ENCODE data around the gene TNFAIP8L1.

TNFAIP8L1 gene

GRCh38 chr19:4609878-4610511, 29.3 kb upstream of the TNFAIP8L1 start:
- no peak for DNase-seq (ENCODE audit: low read depth)

- no peak for DNase-seq (ENCODE audit: low read depth)
Observed at GRCh38 chr19:4613254-4613751, 26.0 kb upstream of the TNFAIP8L1 start.

- DNase-seq (ENCODE audit: low read depth), result no peak
Observed at GRCh38 chr19:4618019-4618418, 21.3 kb upstream of the TNFAIP8L1 start.

GRCh38 chr19:4619668-4620294, 19.5 kb upstream of the TNFAIP8L1 start:
- no peak for DNase-seq (ENCODE audit: low read depth)

GRCh38 chr19:4620675-4621074, 18.6 kb upstream of the TNFAIP8L1 start:
- no peak for DNase-seq (ENCODE audit: low read depth)

GRCh38 chr19:4622695-4623421, 16.5 kb upstream of the TNFAIP8L1 start:
- DNase-seq (ENCODE audit: low read depth), result no peak

- no peak for DNase-seq (ENCODE audit: low read depth)
Observed at GRCh38 chr19:4624301-4624700, 15.0 kb upstream of the TNFAIP8L1 start.

- DNase-seq (ENCODE audit: low read depth), result no peak
Observed at GRCh38 chr19:4624733-4625362, 14.5 kb upstream of the TNFAIP8L1 start.

GRCh38 chr19:4633140-4633967, 6.0 kb upstream of the TNFAIP8L1 start:
- no peak for DNase-seq (ENCODE audit: low read depth)

GRCh38 chr19:4635754-4636116, 3.6 kb upstream of the TNFAIP8L1 start:
- DNase-seq (ENCODE audit: low read depth), result no peak

- DNase-seq (ENCODE audit: low read depth), result peak; percentile 49
Observed at GRCh38 chr19:4636151-4636717, 3.1 kb upstream of the TNFAIP8L1 start.

GRCh38 chr19:4636761-4637160, 2.6 kb upstream of the TNFAIP8L1 start:
- no peak for DNase-seq (ENCODE audit: low read depth)

GRCh38 chr19:4638317-4638716, 999 bp upstream of the TNFAIP8L1 start:
- DNase-seq (ENCODE audit: low read depth), result no peak

GRCh38 chr19:4639531-4640246, 373 bp downstream of the TNFAIP8L1 start:
- no peak for DNase-seq (ENCODE audit: low read depth)

- no peak for DNase-seq (ENCODE audit: low read depth)
Observed at GRCh38 chr19:4640247-4641000, 1.1 kb downstream of the TNFAIP8L1 start.

GRCh38 chr19:4641132-4641531, 1.8 kb downstream of the TNFAIP8L1 start:
- no peak for DNase-seq (ENCODE audit: low read depth)

- DNase-seq (ENCODE audit: low read depth), result no peak
Observed at GRCh38 chr19:4642625-4643024, 3.3 kb downstream of the TNFAIP8L1 start.

- no peak for DNase-seq (ENCODE audit: low read depth)
Observed at GRCh38 chr19:4645718-4646117, 6.4 kb downstream of the TNFAIP8L1 start.

GRCh38 chr19:4647676-4648644, 8.6 kb downstream of the TNFAIP8L1 start:
- DNase-seq (ENCODE audit: low read depth), result no peak

Data from stimulated activated CD8-positive, alpha-beta memory T cell treated with anti-CD3 and anti-CD28 coated beads, Interleukin-12 subunit alpha, Interleukin-12 subunit beta, amount 100 ng/mL, for 1 hour (primary cell).